GM12892 (cell line): ENCODE results near the gene VPS25.

Source experiments
- POLR2A ChIP-seq: IDR thresholded peaks from 2 replicates; pipeline ENCODE4 v1.6.1; 2011; ENCODE audit warnings: low read depth, low read length, control low read depth
- POLR2AphosphoS5 ChIP-seq: IDR thresholded peaks from 2 replicates; pipeline ENCODE4 v1.6.1; 2011; ENCODE audit warnings: low read depth, low read length, control low read depth

DNA sequence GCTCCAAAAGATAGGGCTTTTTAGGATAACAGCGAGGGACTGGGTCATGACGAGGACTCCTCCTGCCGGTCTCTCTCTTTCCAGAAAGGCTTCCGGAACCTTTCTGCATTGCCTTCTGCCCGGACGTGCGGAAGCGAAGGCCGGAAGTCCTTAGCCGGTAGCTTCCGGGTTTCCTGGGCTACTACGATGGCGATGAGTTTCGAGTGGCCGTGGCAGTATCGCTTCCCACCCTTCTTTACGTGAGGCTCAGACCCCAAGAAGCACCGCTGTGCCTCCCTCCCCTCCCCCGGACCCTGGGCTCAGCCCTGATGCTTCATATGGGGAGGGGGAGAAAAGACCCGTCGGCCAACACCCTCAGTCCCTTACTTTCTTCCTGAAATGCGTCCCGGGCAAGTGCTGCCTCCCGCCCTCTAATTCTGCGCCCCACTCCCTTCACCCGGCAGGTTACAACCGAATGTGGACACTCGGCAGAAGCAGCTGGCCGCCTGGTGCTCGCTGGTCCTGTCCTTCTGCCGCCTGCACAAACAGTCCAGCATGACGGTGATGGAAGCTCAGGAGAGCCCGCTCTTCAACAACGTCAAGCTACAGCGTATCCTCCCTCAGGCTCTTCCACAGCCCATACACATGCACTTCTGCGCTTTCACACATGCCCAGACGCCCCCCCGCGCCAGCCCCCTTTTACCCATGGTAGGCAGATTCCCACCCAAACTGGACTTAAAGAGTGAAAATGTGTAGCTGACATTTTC, at the start of gene VPS25:
- TF ChIP-seq POLR2AphosphoS5 (peak; percentile 97), POLR2A (peak; percentile 97)
